HG02870 (cell line): Measurements from ENCODE around the gene TTC21A.
"Not testable (repeated sequence)": the region's sequence is repeated elsewhere in the genome, so short reads cannot be mapped to it uniquely, and the experiment has no call there.

Source experiments
- ATAC-seq: cut with Tn5 transposase; IDR thresholded peaks from one replicate; pipeline ENCODE4 v1.9.1; 2021; ENCODE audit warnings: mild to moderate bottlenecking, moderate library complexity; ENCODE audit not compliant: unreplicated experiment

The TTC21A gene

GRCh38 chr3:39107388-39108199 is at the start of gene TTC21A, which contains the start of gene GORASP1:
TTC21A (plus strand) TSS chr3:39107680; CDS start chr3:39107838, 158 bp downstream.
GORASP1 (minus strand) TSS chr3:39107627; CDS start chr3:39107541, 86 bp downstream.
- peak; percentile 62 for ATAC-seq

GRCh38 chr3:39061228-39061627 is 46.3 kb upstream of the TTC21A start:
- ATAC-seq, result not testable (repeated sequence)

- ATAC-seq, result no peak
These were observed 45.3 kb upstream of the TTC21A start for GRCh38 chr3:39062180-39062579.

DNA sequence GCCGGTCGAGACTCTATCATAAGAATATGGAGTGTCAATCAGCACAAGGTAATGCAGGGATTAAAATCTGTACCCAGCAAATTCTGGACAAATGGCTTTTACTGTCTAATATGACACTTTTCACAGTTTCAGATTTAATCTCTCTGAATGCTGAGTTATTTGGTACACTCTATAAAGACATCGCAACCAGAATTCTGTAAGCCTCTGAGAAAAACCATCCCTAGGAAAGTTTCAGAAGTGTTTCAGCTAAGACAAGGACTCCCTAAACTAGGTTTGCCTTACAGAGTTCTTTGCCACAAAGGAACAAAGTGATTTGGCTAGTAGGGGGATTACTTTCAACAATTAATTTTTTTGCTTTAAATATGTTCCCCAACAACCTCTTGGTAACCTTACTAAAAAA is 44.3 kb upstream of the TTC21A start:
- no peak for ATAC-seq

GRCh38 chr3:39064646-39065045 is 42.8 kb upstream of the TTC21A start:
- ATAC-seq, result no peak

- peak; percentile 99 for ATAC-seq
These were observed 42.3 kb upstream of the TTC21A start for GRCh38 chr3:39065197-39065596.

DNA sequence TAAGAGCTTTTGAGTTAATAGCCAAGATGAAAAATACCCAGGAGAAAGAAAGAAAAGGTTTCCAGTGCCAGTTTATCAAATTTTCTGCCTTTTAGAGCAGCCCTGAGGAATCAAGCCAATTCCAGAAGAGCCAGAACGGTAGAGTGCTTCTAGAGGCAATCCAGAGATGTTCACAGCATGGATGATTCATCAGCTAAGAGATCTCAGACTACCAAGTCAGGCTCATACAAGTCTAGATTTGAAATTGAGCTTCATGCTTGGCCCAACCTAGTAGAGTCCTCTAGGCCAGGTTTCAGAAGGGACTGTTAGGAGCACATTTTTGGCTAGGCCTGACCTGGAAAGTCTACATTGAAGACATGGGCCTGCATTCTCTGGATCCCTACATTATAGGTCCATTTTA is 40.2 kb upstream of the TTC21A start:
- ATAC-seq, result no peak

DNA sequence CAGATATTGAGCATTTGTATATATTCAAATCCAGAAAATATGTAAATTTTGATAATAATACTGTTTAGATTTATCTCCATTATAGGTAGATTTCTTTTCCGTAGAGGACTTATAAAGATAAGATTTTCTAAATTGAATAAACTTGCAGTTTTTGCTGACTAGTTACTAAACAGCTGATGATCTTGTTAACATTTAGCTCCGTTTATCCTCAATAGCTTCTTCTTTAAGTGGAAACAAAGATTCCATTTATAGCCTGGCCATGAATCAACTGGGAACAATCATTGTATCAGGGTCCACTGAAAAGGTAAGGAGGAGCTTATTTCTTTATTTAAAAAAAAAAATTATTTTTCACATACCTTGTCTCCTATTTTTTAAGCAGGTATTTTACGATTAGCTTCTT is 38.9 kb upstream of the TTC21A start:
- no peak for ATAC-seq

- no peak for ATAC-seq
These were observed 31.6 kb upstream of the TTC21A start for GRCh38 chr3:39075910-39076309.

- ATAC-seq, result no peak
These were observed 27.9 kb upstream of the TTC21A start for GRCh38 chr3:39079530-39079929.

DNA sequence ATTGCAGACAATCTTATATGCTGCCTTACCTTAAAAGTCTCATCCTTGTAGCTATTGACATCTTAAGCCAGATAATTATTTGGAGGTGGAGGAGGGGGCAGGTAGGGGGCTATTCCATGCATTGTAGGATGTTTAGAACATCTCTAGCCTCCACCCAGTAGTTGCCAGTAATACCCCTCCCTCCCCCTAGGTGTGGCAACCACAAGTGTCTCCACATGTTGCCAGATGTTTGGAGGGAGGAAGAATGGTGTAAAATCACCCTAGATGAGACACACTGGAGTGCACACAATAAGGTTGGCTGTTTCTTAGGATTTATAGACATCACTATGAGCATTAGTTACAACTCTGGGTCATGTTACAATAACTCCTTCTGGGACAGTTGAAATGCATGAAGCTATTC is 27.5 kb upstream of the TTC21A start:
- ATAC-seq, result no peak

DNA sequence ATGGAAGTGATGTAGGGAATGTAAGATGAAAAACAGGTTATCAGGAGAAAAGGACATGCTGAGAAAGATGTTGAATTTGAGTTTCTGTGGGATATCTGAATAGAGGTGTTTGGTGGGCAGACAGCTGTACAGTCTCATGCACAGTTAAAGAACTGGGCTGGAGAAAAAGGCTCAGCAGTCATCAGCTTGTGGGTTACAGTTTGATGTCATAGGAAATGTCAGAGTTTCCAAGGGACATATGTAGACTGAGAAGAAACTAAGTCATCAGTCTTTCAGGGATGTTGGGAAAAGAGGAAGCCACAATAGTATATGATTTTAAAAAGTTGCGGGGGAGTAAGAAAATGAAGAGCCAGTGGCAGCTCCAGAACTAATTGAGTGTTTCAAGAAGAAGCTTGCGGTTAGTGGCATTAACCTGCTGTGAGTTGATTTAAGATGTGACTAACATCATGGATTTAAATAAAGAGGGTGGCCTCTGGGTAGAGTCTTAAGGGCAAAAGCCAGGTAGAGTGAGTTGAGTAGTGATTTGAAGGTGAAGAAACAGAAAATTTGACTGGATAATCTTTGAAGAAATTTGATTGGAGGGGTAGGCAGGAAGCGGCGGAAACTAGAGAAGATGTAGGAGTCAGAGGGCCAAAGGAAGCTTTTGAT is 24.7 kb upstream of the TTC21A start:
- no peak for ATAC-seq

GRCh38 chr3:39086144-39086543 is 21.3 kb upstream of the TTC21A start:
- ATAC-seq, result peak; percentile 86

GRCh38 chr3:39088456-39088855 is 19.0 kb upstream of the TTC21A start:
- no peak for ATAC-seq

DNA sequence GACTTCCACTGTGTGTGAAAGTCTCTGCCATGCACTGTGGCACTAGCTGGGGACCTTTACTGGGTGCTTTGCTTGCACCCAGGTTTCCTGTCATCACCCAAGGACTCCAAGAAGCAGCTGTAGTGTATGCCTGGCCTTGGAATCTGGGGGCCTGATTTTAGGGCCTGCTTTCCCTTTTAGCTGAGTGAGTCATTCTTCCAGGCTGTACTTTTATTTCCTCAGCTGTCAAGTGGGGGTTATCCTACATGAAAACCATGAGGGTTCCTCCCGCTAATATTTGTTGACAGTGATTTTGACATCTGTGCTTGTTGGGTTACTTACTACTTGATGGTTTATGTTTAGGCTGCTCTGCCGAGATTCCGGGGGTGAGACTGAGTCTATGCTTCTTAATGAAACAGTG is 18.6 kb upstream of the TTC21A start:
- no peak for ATAC-seq

GRCh38 chr3:39090922-39091321 is 16.6 kb upstream of the TTC21A start:
- no peak for ATAC-seq

GRCh38 chr3:39094851-39095677 is 12.4 kb upstream of the TTC21A start:
- ATAC-seq, result no peak

- ATAC-seq, result no peak
These were observed 11.7 kb upstream of the TTC21A start for GRCh38 chr3:39095778-39096177.

DNA sequence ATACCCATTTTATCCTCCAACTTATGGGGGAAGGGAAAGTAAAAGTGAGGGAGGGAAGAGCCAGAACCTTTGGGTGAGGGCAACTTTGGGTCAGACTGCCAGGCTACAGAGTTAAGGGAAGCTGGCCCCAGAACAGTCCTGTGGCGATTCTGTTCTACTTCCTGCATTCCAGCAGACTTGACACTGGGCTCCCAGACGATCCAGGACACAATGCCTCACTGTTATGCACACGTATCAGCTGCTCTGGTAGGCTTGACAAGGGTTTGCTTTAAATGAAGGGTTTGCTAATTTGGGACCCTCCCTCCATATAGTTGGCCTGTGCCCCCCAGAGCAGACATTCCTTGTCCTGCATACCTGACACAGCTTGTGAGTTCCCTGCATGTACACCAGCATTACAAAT is 10.7 kb upstream of the TTC21A start:
- no peak for ATAC-seq

GRCh38 chr3:39097716-39098472 is 9.6 kb upstream of the TTC21A start:
- no peak for ATAC-seq
